ENCODE measurements around the gene SFMBT2. TPM values are rescaled to one million over a fixed set of nuclear protein-coding genes. Genes with fewer than 3 reads are reported as not detected.
A peak's percentile ranks its signal among the peaks of the same experiment; 100 is the strongest.
"Not testable (repeated sequence)": the region's sequence is repeated elsewhere in the genome, so short reads cannot be mapped to it uniquely, and the experiment has no call there.

The SFMBT2 gene
- total and polyA plus RNA-seq, 4 donors = 15.3 to 23.8 (median 17.1) TPM

GRCh38 chr10:7319632-7320031 lies 91.2 kb downstream of the SFMBT2 start:
- no peaks in the 10 kb centered on the region for H3K36me3 ChIP-seq (ENCODE audit: control insufficient read depth, insufficient read depth, low read length)
- H3K27ac ChIP-seq (ENCODE audit: low read depth, low read length) = no peak overlapping the region
- no peaks in the 10 kb centered on the region for H3K27me3 ChIP-seq (ENCODE audit: control insufficient read depth, insufficient read depth, low read length)
- no peak overlapping the region for H3K4me3 ChIP-seq (ENCODE audit: low read depth, low read length)
- DNase-seq (ENCODE audit: low read depth in 4 of 6, low spot score in 6 of 6) = no peak
- peaks cover 5% of the 10 kb centered on the region for H3K4me1 ChIP-seq (ENCODE audit: control insufficient read depth, insufficient read depth, low read length)
- H3K9me3 ChIP-seq (ENCODE audit: control insufficient read depth, insufficient read depth, low read length) = no peaks in the 10 kb centered on the region

GRCh38 chr10:7318836-7319235 lies 92.0 kb downstream of the SFMBT2 start:
- DNase-seq (ENCODE audit: low read depth in 4 of 6, low spot score in 6 of 6) = peak in 3 of 6 donors; percentile 33 to 65 (median 56)
- H3K4me1 ChIP-seq (ENCODE audit: control insufficient read depth, insufficient read depth, low read length) = peaks cover 5% of the 10 kb centered on the region
- H3K36me3 ChIP-seq (ENCODE audit: control insufficient read depth, insufficient read depth, low read length) = no peaks in the 10 kb centered on the region
- no peaks in the 10 kb centered on the region for H3K9me3 ChIP-seq (ENCODE audit: control insufficient read depth, insufficient read depth, low read length)
- no peak overlapping the region for H3K4me3 ChIP-seq (ENCODE audit: low read depth, low read length)
- no peaks in the 10 kb centered on the region for H3K27me3 ChIP-seq (ENCODE audit: control insufficient read depth, insufficient read depth, low read length)
- H3K27ac ChIP-seq (ENCODE audit: low read depth, low read length) = no peak overlapping the region
- 23% methylated on average over 9 of the region's 9 CpGs for WGBS (ENCODE audit: insufficient coverage)

GRCh38 chr10:7317786-7318446 lies 92.9 kb downstream of the SFMBT2 start:
- Histone ChIP-seq H3K9me3 (ENCODE audit: control insufficient read depth, insufficient read depth, low read length) (no peaks in the 10 kb centered on the region), H3K27me3 (ENCODE audit: control insufficient read depth, insufficient read depth, low read length) (no peaks in the 10 kb centered on the region), H3K36me3 (ENCODE audit: control insufficient read depth, insufficient read depth, low read length) (no peaks in the 10 kb centered on the region), H3K4me3 (ENCODE audit: low read depth, low read length) (no peak overlapping the region), H3K27ac (ENCODE audit: low read depth, low read length) (no peak overlapping the region), H3K4me1 (ENCODE audit: control insufficient read depth, insufficient read depth, low read length) (peaks cover 5% of the 10 kb centered on the region)
- no peak for DNase-seq (ENCODE audit: low read depth in 4 of 6, low spot score in 6 of 6)
- whole genome bisulfite sequencing (ENCODE audit: insufficient coverage) = no CpG with 5 or more reads among the region's 4 CpGs

- H3K27ac ChIP-seq (ENCODE audit: low read depth, low read length) = no peak overlapping the region
- WGBS (ENCODE audit: insufficient coverage) = 95% methylated on average over 2 of the region's 2 CpGs
Observed at GRCh38 chr10:7316839-7317238, 94.0 kb downstream of the SFMBT2 start.

GRCh38 chr10:7315906-7316305 lies 94.9 kb downstream of the SFMBT2 start:
- DNase-seq (ENCODE audit: low read depth in 4 of 6, low spot score in 6 of 6) = peak in 1 of 6 donors; percentile 66
- Histone ChIP-seq H3K4me1 (ENCODE audit: control insufficient read depth, insufficient read depth, low read length) (peaks cover 9% of the 10 kb centered on the region), H3K9me3 (ENCODE audit: control insufficient read depth, insufficient read depth, low read length) (no peaks in the 10 kb centered on the region), H3K27me3 (ENCODE audit: control insufficient read depth, insufficient read depth, low read length) (no peaks in the 10 kb centered on the region), H3K4me3 (ENCODE audit: low read depth, low read length) (no peak overlapping the region), H3K36me3 (ENCODE audit: control insufficient read depth, insufficient read depth, low read length) (no peaks in the 10 kb centered on the region), H3K27ac (ENCODE audit: low read depth, low read length) (no peak overlapping the region)
- WGBS (ENCODE audit: insufficient coverage) = 77% methylated on average over 1 of the region's 2 CpGs

More at GRCh38 chr10:7316839-7317238, 94.0 kb downstream of the SFMBT2 start:
- H3K27me3 ChIP-seq (ENCODE audit: control insufficient read depth, insufficient read depth, low read length) = no peaks in the 10 kb centered on the region
- no peak overlapping the region for H3K4me3 ChIP-seq (ENCODE audit: low read depth, low read length)
- no peaks in the 10 kb centered on the region for H3K36me3 ChIP-seq (ENCODE audit: control insufficient read depth, insufficient read depth, low read length)
- no peaks in the 10 kb centered on the region for H3K9me3 ChIP-seq (ENCODE audit: control insufficient read depth, insufficient read depth, low read length)
- peaks cover 9% of the 10 kb centered on the region for H3K4me1 ChIP-seq (ENCODE audit: control insufficient read depth, insufficient read depth, low read length)
- DNase-seq (ENCODE audit: low read depth in 4 of 6, low spot score in 6 of 6) = no peak

GRCh38 chr10:7314170-7314569 lies 96.7 kb downstream of the SFMBT2 start:
- peaks cover 4% of the 10 kb centered on the region for H3K4me1 ChIP-seq (ENCODE audit: control insufficient read depth, insufficient read depth, low read length)
- WGBS (ENCODE audit: insufficient coverage) = 90% methylated on average over 2 of the region's 4 CpGs
- no peak overlapping the region for H3K4me3 ChIP-seq (ENCODE audit: low read depth, low read length)
- H3K9me3 ChIP-seq (ENCODE audit: control insufficient read depth, insufficient read depth, low read length) = no peaks in the 10 kb centered on the region
- DNase-seq (ENCODE audit: low read depth in 4 of 6, low spot score in 6 of 6) = no peak
- no peaks in the 10 kb centered on the region for H3K27me3 ChIP-seq (ENCODE audit: control insufficient read depth, insufficient read depth, low read length)
- no peaks in the 10 kb centered on the region for H3K36me3 ChIP-seq (ENCODE audit: control insufficient read depth, insufficient read depth, low read length)
- H3K27ac ChIP-seq (ENCODE audit: low read depth, low read length) = no peak overlapping the region

- no peaks in the 10 kb centered on the region for H3K9me3 ChIP-seq (ENCODE audit: control insufficient read depth, insufficient read depth, low read length)
- peak in 1 of 6 donors; percentile 70 for DNase-seq (ENCODE audit: low read depth in 4 of 6, low spot score in 6 of 6)
- peaks cover 4% of the 10 kb centered on the region for H3K4me1 ChIP-seq (ENCODE audit: control insufficient read depth, insufficient read depth, low read length)
- no CpG with 5 or more reads among the region's 7 CpGs for WGBS (ENCODE audit: insufficient coverage)
- H3K27me3 ChIP-seq (ENCODE audit: control insufficient read depth, insufficient read depth, low read length) = no peaks in the 10 kb centered on the region
- no peaks in the 10 kb centered on the region for H3K36me3 ChIP-seq (ENCODE audit: control insufficient read depth, insufficient read depth, low read length)
- H3K4me3 ChIP-seq (ENCODE audit: low read depth, low read length) = no peak overlapping the region
- no peak overlapping the region for H3K27ac ChIP-seq (ENCODE audit: low read depth, low read length)
Observed at GRCh38 chr10:7312488-7312857, 98.4 kb downstream of the SFMBT2 start.

- H3K27me3 ChIP-seq (ENCODE audit: control insufficient read depth, insufficient read depth, low read length); H3K4me3 ChIP-seq (ENCODE audit: low read depth, low read length); H3K36me3 ChIP-seq (ENCODE audit: control insufficient read depth, insufficient read depth, low read length); DNase-seq (ENCODE audit: low read depth in 4 of 6, low spot score in 6 of 6); H3K9me3 ChIP-seq (ENCODE audit: control insufficient read depth, insufficient read depth, low read length); H3K27ac ChIP-seq (ENCODE audit: low read depth, low read length); H3K4me1 ChIP-seq (ENCODE audit: control insufficient read depth, insufficient read depth, low read length): not testable (repeated sequence)
- WGBS (ENCODE audit: insufficient coverage) = no CpG with 5 or more reads among the region's 13 CpGs
Observed at GRCh38 chr10:7311850-7312487, 98.9 kb downstream of the SFMBT2 start.

- H3K9me3 ChIP-seq (ENCODE audit: control insufficient read depth, insufficient read depth, low read length) = no peaks in the 10 kb centered on the region
- no peaks in the 10 kb centered on the region for H3K36me3 ChIP-seq (ENCODE audit: control insufficient read depth, insufficient read depth, low read length)
- no peaks in the 10 kb centered on the region for H3K27me3 ChIP-seq (ENCODE audit: control insufficient read depth, insufficient read depth, low read length)
- H3K27ac ChIP-seq (ENCODE audit: low read depth, low read length) = no peak overlapping the region
- 14% methylated on average over 1 of the region's 9 CpGs for WGBS (ENCODE audit: insufficient coverage)
- peak in 1 of 6 donors; percentile 54 for DNase-seq (ENCODE audit: low read depth in 4 of 6, low spot score in 6 of 6)
- peaks cover 4% of the 10 kb centered on the region for H3K4me1 ChIP-seq (ENCODE audit: control insufficient read depth, insufficient read depth, low read length)
- no peak overlapping the region for H3K4me3 ChIP-seq (ENCODE audit: low read depth, low read length)
Observed at GRCh38 chr10:7311218-7311849, 99.5 kb downstream of the SFMBT2 start.

- Histone ChIP-seq H3K4me3 (ENCODE audit: low read depth, low read length) (no peak overlapping the region), H3K27me3 (ENCODE audit: control insufficient read depth, insufficient read depth, low read length) (no peaks in the 10 kb centered on the region), H3K9me3 (ENCODE audit: control insufficient read depth, insufficient read depth, low read length) (no peaks in the 10 kb centered on the region), H3K36me3 (ENCODE audit: control insufficient read depth, insufficient read depth, low read length) (no peaks in the 10 kb centered on the region), H3K27ac (ENCODE audit: low read depth, low read length) (no peak overlapping the region), H3K4me1 (ENCODE audit: control insufficient read depth, insufficient read depth, low read length) (peaks cover 4% of the 10 kb centered on the region)
- DNase-seq (ENCODE audit: low read depth in 4 of 6, low spot score in 6 of 6) = no peak
- 92% methylated on average over 7 of the region's 8 CpGs for WGBS (ENCODE audit: insufficient coverage)
Observed at GRCh38 chr10:7310076-7310475, 100.8 kb downstream of the SFMBT2 start.
